Right atrium auricular region (tissue), 2 donors: ENCODE data around the gene ZSCAN9. TPM values are rescaled to one million over a fixed set of nuclear protein-coding genes. Genes with fewer than 3 reads are reported as not detected.

ENCODE experiments used
- DNase-seq: peaks from one replicate; pipeline ENCODE4 v3.0.0-alpha.2; 2019; ENCODE audit warnings: low spot score
- H3K27ac ChIP-seq, 2 donors: fragments of 200-600 bp; sonication (generic); 1 replicate in 1 of 2; 2 replicates in 1 of 2; pipeline ENCODE4 v1.5.1; 2016 to 2019
- H3K27me3 ChIP-seq, 2 donors: fragments of 200-600 bp; sonication (generic); one replicate each; pipeline versions ENCODE4 v1.5.1 to v1.6.0; 2017 to 2019
- H3K36me3 ChIP-seq: fragments of 200-600 bp; sonication (generic); one replicate; pipeline ENCODE4 v1.5.1; 2016
- H3K4me1 ChIP-seq, 2 donors: fragments of 200-600 bp; sonication (generic); one replicate each; pipeline versions ENCODE4 v1.5.1 to v1.6.0; 2017 to 2019
- H3K4me3 ChIP-seq, 2 donors: fragments of 200-600 bp; sonication (generic); 1 replicate in 1 of 2; 2 replicates in 1 of 2; pipeline ENCODE4 v1.5.1; 2017 to 2019; ENCODE audit warnings: mild to moderate bottlenecking in 1 of 2, moderate library complexity in 1 of 2
- H3K9me3 ChIP-seq, 2 donors: fragments of 200-600 bp; sonication (generic); one replicate each; pipeline ENCODE4 v1.5.1; 2019
- total RNA-seq, 2 donors: library from RNA; depleted of rRNA; stranded (reverse); fragments of >200 nt; gene quantifications; one replicate each; pipeline ENCODE4 v1.1.0, GENCODE V29; 2016
- TF ChIP-seq, protein P1 (sequence below), 2 donors: fragments of 200-600 bp; sonication (generic); IDR thresholded peaks; one replicate each; pipeline ENCODE4 v1.5.1; 2019; ENCODE audit warnings: antibody characterized with exemption in 2 of 2

The ZSCAN9 gene
- total RNA-seq, 2 donors from 2014 or later: 5.8 to 10.1 TPM

DNA sequence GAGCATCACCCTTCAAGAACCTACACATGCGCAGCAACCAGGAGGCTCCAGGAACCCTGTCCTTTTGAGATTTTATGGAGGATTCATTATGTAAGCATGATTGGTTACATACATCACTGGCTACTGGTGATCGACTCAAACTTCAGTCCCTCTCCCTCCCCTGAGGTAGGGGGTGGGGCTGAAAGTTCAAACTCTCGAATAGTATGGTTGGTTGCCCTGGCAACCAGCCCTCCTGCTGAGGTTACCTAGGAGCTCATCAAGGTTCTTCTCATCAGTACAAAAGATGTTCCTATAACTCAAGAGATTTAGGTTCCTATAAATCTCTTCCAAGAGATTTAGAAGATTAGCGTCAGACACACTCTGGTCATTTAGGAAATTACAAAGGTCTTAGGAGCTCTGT lies 21.9 kb upstream of the ZSCAN9 start:
- Histone ChIP-seq H3K27me3 (peaks cover 8 to 21% of the 10 kb centered on the region in 2 donors), H3K9me3 (peaks cover 0 to 27% of the 10 kb centered on the region in 2 donors), H3K27ac (no peak overlapping the region), H3K36me3 (no peaks in the 10 kb centered on the region), H3K4me3 (no peak overlapping the region), H3K4me1 (peaks cover 0 to 11% of the 10 kb centered on the region in 2 donors)
- TF ChIP-seq, protein P1, sequence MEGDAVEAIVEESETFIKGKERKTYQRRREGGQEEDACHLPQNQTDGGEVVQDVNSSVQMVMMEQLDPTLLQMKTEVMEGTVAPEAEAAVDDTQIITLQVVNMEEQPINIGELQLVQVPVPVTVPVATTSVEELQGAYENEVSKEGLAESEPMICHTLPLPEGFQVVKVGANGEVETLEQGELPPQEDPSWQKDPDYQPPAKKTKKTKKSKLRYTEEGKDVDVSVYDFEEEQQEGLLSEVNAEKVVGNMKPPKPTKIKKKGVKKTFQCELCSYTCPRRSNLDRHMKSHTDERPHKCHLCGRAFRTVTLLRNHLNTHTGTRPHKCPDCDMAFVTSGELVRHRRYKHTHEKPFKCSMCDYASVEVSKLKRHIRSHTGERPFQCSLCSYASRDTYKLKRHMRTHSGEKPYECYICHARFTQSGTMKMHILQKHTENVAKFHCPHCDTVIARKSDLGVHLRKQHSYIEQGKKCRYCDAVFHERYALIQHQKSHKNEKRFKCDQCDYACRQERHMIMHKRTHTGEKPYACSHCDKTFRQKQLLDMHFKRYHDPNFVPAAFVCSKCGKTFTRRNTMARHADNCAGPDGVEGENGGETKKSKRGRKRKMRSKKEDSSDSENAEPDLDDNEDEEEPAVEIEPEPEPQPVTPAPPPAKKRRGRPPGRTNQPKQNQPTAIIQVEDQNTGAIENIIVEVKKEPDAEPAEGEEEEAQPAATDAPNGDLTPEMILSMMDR (IDR thresholded peaks at IDR 0.05): no peak
- DNase-seq: no peak

DNA sequence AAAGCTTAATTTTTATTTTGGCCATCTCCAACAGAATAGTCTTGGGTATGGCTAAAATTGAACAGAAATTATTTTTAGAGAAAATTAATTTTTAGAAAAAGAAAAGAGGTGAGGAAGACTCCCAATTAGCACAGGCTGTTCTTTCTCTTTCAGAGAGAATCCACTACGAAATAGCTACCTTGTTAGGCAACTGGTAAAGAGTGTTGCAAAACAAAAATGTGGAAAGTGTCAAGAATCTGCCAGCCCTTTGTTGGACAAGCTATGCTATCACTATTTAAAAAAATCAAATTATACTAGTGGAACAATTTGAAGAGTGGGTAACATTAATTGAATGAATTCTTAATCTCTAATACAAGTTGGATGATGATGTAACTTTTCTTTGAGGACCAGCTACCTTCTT lies 19.2 kb upstream of the ZSCAN9 start:
- DNase-seq: no peak
- TF ChIP-seq, protein P1 (IDR thresholded peaks at IDR 0.05): no peak
- Histone ChIP-seq H3K27me3 (peaks cover 24 to 43% of the 10 kb centered on the region in 2 donors), H3K4me3 (no peak overlapping the region), H3K27ac (no peak overlapping the region), H3K9me3 (peaks cover 0 to 27% of the 10 kb centered on the region in 2 donors), H3K36me3 (no peaks in the 10 kb centered on the region), H3K4me1 (peaks cover 0 to 12% of the 10 kb centered on the region in 2 donors)

DNA sequence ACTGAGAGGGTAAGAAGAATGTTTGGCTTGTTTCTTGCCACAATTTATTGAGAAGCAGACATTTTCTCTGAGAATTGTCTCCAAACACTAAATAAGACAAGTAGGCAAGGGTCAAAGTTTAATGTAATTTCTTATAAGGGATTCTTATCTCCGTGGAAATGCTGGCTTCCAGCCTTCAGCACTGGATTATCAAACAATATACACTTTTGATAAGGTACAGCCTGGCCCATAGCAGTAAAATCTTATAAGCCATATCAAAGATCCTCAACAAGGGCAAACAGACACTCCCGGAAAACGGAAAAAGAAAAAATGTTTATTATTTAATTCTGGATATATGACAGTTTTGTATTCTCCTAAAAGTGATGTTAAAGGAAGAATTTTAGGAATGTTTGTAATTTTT lies 18.5 kb upstream of the ZSCAN9 start:
- DNase-seq: no peak
- Histone ChIP-seq H3K36me3 (no peaks in the 10 kb centered on the region), H3K27me3 (peaks cover 24 to 43% of the 10 kb centered on the region in 2 donors), H3K4me1 (peaks cover 0 to 12% of the 10 kb centered on the region in 2 donors), H3K9me3 (peaks cover 0 to 27% of the 10 kb centered on the region in 2 donors), H3K4me3 (no peak overlapping the region), H3K27ac (no peak overlapping the region)
- TF ChIP-seq, protein P1 (IDR thresholded peaks at IDR 0.05): no peak

DNA sequence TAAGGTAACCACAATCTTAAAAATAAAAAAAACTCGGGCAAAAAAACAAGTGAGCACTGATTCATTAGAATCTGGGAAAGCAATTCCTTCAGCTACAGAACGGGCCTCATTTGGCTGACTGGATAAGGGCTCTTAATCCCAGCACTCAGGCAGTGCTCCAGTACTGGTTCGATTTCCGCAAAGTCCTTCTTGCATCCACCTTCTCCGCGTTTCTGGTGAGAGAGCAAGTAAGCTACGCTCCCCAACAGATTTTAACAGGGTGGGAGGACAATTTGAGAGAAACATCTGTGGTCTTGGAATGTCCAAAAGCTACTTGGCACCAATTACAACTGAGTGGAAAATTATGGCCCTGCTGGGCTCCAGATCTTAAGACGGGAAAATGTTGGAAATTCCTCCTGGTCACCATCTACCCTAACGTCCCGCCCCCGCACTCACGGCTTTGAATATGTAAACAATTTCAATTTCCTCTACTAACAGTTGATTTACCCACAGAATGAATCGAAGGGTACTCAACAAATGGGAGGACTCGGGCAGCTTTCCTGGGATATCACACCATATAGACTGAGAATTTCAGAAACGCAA lies 18.1 kb upstream of the ZSCAN9 start:
- Histone ChIP-seq H3K27me3 (peaks cover 27 to 48% of the 10 kb centered on the region in 2 donors), H3K27ac (no peak overlapping the region), H3K4me1 (peaks cover 0 to 14% of the 10 kb centered on the region in 2 donors), H3K4me3 (peak overlapping the region in 1 of 2 donors; percentile 20), H3K9me3 (peaks cover 0 to 27% of the 10 kb centered on the region in 2 donors), H3K36me3 (no peaks in the 10 kb centered on the region)
- DNase-seq: no peak
- TF ChIP-seq, protein P1 (IDR thresholded peaks at IDR 0.05): no peak

DNA sequence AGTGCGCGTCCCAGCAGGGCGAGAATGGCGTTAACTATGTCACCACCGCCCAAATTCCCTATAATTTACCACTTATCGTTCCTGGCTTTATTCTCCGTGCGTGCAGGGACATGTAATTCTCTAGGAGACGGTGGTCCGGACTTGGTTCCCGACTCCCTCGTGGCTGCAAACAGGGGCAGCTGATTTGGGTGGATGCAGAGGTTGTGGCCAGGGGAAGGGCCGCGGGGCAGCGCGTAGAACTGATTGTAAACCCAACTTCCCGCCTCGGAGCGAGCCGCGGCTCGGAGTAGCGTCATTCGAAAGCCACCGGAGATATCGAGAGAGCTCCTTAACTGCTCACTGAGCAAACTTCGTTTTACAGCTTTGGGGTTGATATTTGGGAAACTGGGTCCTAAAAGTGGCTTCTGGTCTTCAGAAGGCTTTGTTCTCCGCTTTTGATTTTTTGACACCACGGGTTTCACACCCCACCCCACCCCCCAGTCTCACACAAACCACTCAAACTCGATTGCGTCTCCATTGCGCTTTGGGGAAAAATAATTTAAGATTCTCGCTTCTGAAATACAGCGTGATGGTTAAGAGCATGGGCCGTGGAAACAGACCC lies 17.5 kb upstream of the ZSCAN9 start:
- DNase-seq: no peak
- Histone ChIP-seq H3K36me3 (no peaks in the 10 kb centered on the region), H3K27me3 (peaks cover 31 to 54% of the 10 kb centered on the region in 2 donors), H3K4me3 (peak overlapping the region in 1 of 2 donors; percentile 20), H3K4me1 (peaks cover 0 to 20% of the 10 kb centered on the region in 2 donors), H3K9me3 (peaks cover 0 to 27% of the 10 kb centered on the region in 2 donors), H3K27ac (no peak overlapping the region)
- TF ChIP-seq, protein P1 (IDR thresholded peaks at IDR 0.05): no peak
